Measurements from ENCODE around the gene HSPA12B.

HSPA12B gene, protein sequence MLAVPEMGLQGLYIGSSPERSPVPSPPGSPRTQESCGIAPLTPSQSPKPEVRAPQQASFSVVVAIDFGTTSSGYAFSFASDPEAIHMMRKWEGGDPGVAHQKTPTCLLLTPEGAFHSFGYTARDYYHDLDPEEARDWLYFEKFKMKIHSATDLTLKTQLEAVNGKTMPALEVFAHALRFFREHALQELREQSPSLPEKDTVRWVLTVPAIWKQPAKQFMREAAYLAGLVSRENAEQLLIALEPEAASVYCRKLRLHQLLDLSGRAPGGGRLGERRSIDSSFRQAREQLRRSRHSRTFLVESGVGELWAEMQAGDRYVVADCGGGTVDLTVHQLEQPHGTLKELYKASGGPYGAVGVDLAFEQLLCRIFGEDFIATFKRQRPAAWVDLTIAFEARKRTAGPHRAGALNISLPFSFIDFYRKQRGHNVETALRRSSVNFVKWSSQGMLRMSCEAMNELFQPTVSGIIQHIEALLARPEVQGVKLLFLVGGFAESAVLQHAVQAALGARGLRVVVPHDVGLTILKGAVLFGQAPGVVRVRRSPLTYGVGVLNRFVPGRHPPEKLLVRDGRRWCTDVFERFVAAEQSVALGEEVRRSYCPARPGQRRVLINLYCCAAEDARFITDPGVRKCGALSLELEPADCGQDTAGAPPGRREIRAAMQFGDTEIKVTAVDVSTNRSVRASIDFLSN

DNA sequence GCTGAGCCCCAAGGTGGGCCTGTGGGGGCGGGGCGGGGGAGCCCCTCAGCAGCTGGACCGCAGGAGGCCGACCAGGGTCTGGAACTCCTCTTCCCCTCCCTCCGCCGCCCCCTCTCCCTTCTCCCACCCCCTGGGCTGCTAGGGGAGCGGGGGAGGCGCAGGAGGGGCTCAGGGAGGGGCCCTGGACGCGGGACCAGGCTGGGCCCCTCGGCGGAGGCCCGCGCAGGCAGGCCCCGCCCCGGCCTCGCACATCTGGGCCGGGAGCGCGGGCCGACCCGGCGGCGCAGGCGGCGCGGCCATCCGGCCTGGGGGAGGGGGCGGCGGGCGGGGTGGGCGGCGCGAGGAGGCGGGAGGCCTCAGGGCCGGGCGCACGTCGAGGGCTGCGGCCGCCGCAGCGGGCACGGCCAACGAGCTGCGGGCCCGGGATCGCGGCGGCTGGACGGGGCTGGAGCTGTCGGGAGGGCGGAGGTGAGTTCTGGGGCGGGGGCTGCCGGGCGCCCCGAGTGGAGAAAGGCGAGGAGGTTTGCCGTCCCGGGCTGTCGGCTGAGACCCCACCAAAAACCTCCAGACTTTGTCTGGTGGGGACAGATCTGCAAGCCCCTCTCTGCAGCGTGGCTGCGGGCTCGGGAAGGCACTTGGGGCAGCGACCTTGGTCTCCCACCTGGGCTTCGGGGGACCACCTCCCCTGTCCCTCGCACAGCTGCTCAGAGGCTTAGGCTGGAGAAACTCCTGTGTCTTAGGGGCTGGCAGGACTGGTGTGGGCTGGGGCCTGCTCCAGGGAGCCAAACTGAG, at the start of gene HSPA12B:
Gene HSPA12B (plus strand): TSS at position 359 of the 792 bp plus-strand sequence. CDS start 5,990 bp downstream, outside the sequence.
- no peak for DNase-seq

DNA sequence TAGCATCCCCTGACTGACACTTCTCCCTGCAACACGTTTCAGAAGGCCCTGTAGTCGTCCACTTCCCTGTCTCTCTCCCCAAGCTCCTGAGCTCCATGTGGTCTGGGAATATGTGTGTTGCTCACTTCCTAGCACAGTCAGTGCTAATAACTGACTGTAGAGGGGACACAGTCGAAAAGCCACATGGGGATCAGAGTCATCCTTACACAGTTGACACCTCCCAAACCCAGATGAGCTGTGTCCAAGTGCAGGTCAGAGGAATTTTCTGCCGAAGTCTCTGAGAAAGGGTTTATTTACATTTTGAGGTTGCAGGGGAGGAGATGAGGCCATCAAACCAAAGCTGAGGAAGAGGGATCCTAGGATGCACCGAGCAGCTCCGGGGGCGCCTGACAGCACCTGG, 47.1 kb upstream of the HSPA12B start:
- no peak for DNase-seq

DNA sequence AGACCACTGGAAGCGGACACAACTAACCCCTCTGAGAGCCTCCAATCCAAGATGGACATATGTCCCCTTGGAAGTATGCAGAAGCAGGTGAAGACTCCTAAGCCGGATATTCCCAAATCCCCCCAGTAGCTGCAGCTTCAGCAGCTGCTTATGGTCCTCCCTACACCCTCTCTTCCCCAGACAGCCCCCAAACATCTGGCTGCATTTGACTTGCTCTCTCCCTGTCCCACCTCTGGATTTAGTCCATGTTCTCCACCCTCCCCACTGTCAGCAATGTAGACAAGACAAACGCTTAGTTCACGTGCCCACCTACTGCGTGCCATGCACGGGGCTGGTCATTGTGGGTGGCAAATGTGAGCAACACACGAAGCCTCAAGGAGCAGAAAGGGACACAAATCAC, 46.1 kb upstream of the HSPA12B start:
- no peak for DNase-seq

DNA sequence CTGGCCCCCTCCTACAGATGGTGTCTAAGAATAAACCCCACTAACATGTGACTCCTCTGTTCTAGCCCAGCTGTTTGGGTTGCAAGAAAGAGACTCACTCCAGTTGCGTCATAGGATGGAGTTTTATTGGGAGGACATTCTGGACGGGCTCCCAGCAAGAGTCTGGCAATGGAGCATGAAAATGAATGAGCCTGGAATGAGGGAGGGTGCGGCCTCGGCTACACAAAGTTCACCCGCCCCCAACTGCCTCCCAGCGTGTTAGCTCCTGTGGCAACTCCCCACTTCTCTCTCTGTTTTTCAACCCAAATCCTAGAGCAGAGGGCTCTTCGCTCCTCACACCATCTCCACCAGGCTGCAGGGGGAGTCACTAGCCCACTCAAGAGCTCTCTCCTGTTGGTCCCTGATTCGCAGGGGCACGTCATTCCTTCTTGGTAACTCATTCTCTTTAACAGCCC, 45.6 kb upstream of the HSPA12B start:
- DNase-seq: no peak

DNA sequence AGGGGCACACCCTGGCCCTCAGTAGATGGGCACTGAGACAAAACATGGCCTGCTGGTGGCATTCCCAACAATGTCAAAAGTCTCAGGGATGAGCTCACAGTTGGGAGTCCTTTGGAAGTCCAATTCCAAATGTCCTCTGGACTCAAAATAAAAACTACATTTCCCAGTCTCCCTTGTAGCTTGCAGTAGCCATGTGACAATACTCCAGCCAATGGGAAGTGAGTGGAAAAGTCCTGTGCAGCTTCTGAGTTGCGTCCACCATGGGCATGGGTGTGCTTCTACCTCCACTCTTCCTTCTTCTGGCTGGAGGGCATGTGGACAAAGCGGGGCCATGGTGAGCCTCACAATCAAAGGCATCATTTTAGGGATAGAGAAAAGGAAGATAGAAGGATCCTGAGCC, 44.8 kb upstream of the HSPA12B start:
- DNase-seq: no peak

DNA sequence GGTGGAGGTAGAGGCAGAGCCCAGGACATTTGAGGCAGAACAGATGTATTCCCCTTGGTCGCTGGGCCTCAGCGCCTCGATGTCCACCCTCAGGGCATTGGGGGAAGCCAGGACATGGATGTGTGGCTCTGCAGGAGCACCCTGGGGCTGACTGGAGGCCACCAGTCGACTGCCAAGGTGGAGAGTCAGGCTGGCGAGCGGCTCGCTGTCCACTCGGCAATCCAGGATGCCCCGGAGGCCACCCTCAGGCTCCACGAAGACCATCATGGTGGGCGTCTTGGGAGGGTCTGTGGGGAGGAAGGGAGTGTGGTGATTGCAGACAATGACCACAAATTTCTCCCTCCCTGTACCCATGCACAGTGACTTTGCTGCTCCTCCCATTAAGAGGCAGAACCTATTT, 42.5 kb upstream of the HSPA12B start:
- DNase-seq: no peak

DNA sequence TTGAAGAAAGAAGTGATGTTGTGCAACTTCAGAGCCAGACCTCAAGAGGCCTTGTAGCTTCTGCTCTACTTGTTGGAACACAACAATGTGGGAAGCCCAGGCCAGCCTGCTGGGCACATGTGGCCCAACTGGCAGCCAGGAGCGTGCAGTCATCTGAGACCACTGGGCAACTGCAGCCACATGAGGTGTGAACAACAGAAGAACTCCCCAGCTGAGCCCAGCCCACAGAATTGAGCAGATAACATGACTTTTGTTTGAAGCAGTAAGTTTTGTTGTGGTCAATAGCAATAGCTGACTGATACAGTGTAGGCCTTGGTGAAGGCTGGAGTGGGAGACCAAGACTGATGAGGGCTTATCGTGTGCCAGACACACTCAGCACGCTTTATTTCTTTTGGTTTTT, 42.1 kb upstream of the HSPA12B start:
- no peak for DNase-seq

DNA sequence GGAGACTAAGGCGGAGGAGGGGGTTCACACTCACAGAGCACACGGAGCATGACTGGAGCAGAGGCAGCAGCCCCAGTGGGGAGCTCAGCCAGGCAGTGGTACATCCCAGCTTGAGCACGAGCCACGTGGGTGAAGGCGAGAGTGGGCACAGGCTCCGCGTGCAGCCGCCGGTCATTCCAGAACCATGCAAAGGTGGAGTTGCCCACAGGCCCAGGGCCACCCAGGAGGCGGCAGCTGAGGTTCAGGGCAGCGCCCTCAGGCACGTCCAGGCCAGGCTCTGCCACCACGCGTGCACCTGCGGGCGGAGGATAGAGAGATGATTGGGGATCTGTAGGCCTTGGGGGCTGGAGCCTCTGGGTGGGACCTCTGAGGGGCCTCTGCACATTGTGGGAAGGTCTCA, 41.2 kb upstream of the HSPA12B start:
- no peak for DNase-seq

DNA sequence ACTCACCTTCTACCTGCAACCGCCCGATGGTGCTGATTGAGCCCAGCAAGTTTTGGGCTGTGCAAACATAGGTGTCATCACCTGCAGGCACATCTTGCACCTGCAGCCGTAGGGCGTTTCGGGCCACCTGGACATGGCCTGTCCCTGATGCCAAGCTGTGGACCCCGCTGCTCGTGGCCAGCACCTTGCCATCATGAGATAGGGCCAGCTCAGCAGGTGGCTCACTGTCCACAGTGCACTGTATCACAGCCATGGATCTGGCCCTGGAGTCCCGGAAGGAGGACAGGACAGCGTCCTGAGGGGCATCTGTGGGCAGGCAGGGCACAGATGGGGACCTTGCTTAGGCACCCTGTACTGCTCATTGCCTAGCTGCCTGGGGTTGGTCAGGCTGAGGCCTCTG, 40.6 kb upstream of the HSPA12B start:
- DNase-seq: no peak

DNA sequence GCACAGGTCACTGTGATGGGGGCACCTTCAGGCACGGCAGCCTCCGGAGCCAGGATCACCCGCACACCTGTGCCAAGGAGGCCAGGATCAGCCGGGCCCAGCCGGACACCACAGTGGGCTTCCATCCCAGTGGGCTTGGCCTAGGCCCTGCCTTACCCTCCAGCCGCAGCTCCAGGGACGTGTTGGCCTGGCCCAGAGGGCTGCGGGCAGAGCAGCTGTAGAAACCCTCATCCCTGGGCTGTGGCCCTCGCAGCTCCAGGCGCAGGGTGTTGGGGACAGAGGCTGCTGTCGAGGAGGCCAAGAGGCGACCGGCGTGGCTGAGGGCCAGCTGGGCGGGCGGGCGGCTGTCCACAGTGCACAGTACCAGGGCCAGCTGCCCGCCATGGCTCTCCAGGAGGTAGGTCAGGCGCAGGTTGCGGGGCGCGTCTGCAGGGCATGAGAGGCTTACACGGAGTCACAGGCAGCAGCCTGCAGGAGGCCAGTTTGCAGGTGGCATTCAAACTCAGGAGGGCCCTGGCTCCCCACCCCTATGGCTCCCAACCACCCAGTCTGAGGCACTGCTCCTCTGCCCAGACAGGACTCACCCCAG, 39.7 kb upstream of the HSPA12B start:
- no peak for DNase-seq

DNA sequence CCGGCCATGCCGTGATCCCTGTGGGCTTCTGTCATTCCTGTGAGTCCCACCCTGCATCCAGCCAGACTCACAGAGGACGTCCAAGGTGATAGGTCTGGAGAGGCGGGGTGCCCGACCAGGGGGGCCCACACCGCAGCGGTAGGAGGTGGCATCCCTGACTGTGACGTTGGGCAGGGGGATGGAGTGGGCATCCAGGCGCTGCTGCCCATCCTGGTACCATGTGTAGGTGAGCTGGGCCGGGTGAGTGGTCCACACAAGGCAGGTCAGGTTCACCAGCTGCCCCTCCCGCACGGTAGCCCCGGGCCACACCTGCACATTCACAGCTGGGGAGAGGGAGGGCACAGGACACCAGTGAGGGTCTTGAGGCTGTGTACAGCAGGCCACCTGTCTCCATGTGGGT, 39.1 kb upstream of the HSPA12B start:
- DNase-seq: no peak

DNA sequence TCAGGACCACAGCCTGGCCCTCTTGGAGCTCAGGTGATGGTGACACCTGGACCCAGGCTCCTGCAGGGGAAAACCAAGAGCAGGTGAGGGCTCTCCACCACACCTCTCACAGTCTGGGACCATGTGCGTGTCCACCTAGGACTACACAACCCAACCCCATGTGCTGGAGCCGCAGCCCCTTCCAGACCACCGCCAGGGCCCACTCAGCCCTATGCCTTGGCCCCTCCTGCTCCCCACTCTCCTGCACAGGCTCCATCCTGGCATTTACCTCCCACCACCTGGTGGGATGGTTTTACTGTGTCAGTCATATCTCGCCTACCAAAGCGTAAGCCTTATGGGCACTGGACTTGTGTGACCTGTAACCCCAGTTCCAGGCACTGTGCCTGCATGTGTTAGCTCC, 37.6 kb upstream of the HSPA12B start:
- DNase-seq: no peak

DNA sequence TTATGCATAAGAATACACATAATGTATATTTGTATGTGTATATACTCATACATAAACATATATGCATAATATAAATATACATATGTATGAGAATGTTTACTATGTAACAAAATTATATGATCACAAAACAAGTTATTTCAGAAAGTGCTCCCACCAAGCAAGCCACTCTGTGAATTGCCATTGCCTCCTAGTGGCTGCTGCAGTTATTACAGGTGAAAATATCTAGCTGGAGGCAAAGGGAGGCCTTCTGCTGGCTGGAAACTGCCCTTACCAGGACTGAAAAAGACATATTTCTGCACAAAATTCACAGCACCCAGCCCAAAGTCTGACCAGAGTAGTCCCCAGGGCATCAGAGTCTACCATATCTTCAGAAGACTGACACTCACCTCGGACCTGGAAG, 36.3 kb upstream of the HSPA12B start:
- DNase-seq: no peak

DNA sequence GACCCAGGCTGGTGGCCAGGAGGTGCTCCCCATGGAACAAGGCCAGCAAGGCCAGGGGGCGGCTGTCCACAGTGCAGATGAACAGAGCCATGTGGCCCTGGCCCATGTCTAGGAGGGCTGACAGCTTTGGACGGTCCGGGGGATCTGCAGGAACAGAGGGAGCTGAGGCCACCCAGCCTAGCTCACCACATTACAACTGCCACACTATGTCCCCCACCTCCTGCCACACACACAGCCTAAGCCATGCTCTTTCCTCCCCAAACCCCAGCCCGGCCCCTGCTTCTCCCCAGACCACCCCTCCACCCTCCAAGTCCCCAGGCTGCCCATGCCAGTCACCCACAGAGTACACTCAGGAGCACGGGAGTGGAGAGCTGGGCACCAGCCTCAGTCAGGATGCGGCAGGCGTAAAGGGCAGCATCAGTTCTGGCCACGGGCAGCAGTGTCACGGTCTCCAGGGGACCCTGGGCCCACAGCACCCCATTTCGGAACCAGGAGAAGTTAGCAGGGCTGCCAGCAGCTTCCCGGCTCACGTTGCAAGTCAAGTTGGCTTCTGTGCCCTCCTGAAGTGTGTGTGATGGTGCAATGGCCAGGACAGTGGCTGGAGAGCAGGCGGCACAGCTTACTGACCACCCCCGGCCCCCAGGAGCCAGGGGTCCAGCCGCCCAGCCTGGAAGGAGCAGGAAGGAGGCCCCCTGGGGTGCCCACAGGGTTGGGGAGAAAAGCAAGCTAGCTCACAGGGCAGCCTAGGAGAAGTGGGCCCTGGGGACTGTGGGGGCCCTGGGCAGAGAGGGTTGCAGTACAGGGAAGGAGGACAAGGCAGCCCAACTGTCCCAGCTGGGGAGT, 35.5 kb upstream of the HSPA12B start:
- DNase-seq: no peak

DNA sequence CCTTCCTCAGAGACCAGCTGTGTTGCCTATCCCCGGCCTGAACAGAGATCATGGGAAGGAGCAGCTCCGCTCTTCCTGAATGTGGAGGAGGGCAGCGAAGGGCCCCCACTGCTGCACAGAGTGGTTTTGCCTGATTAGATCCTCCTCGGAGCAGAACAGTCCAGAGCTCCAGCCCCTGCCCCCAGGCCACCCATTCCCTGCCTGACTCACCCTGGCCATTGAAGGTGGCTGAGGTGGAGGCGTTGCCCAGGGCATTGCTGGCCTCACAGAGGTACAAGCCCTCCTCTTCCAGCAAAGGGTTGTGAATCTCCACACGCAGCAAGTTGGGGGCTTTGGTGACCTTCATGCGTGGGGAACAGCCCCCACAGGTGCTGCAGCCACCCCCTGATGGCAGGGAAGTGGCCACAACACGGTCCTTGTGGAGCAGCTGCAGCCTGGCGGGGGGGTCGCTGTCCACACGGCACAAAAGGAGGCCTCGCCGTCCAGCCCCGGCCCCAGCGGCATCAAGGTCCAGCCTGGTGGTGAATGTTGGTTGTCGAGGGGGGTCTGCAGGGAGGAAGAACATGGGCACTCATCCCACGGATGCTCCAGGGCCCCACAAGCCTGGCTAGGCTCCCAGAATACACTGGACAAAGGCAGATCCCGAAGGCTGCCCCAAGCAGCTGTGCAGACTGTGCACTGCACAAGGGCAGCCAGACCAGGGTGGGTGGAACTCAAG, 34.7 kb upstream of the HSPA12B start:
- DNase-seq: no peak

DNA sequence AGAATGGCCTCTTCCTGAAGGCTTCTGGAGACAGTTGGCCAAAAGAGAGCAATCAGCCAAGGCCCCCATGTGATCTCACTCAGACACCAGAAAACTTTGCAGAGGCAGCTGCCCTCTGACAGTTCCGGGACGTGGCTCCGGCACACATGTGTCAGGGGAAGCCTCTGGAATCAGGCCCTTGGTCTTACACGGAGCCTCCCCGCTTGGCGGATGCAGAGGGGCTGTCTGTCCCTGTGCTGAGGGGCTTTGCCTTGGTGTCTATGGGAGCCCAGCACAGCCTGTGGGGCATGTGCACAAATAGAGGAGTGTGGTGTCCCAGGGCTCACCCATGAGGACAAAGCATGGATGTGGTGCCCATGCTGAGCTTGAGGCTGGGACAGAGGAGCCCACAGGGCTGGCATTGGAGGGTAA, 33.9 kb upstream of the HSPA12B start:
- DNase-seq: no peak

DNA sequence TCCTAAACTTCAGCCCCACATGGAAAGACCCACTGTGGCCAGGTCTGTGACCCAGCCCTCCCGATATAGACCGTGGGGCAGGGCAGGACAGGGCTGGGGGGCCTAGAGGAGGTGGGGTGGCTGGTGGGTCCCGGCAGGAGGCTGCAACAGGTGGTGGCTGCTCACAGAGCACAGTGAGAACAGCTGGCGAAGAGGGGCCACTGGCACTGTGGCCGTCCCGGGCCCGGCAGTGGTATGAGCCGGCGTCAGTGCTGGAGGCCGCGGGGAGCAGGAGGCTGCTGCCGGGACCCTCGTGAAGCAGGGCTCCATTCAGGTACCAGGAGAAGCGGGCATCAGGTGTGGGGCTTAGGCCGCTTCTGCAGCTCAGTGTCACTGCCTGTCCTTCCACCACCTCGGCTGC, 33.4 kb upstream of the HSPA12B start:
- DNase-seq: no peak

DNA sequence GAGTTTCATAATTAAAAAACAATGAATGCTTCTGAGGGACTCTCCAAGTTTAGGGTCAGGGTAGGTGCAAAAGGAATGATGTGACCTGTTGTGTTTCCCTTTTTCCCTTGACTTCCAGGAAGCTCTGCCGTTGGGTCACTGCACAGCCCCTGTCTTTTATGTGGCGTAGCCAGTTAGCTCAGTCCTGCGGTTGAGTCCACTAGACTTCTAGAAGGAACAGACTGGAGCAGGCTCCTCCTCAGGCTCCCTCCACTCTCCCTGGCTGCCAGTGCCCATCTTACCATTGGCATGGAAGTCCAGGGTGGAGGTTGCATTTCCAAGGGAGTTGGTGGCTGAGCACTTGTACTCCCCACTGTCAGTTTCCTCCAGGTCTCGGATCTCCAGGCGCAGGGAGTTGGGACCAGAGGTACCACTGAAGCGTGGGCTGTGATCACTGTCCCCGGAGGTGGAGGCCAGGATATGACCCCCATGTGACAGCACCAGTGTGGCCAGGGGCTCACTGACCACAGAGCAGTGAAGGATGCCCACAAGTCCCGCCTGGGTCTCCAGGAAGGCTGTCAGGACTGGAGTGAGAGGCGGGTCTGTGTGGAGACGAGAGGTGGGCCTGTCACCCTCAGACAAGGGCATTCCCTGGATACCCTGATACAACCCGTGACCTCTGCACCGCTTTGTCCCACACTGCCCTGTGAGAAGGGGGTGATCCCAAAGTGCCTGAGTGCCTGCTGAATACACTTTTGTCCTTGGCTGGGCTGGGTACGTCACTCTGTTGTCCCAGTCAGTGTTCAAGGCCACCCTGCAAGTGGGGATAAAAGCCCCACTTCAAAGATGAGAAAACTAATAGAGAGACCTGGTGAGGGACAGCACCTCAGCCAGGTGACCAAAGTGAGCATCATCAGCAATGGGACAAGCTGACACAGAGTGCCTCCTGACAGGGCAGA, 31.2 kb upstream of the HSPA12B start:
- DNase-seq: no peak

DNA sequence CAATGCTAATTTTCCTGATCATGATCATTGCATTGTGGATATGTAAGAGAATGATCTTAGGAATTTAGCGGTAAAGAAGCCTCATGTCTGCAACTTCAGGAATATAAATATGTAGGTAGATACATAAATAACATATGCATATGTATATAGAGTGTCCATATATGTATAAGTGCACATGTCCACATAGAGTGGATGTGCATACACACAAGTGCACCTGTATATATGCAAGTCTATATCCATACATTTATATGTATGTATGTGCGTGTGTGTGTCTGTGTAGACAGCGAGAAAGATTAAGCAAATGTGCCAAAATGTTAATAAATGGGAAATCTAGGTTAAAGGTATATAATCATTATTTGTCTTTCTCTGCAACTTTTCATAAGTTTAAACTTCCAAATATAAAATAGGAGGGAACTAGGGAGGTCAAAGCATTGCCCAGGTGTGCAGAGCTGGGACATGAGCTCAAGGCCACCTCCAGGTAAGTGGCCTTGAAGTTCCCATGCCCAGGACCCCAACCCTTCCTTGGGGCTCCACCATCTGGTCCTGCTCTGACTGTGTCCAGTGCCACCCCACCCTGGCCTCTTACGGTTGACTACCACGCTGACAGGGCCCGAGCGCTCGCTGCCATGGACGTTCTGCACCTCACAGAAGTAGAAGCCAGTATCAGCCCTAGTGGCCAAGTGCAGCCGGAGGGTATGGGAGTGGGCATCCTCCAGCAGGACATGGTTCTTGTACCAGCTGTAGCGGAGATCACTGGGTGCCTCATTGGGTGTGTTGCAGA, 29.7 kb upstream of the HSPA12B start:
- no peak for DNase-seq

DNA sequence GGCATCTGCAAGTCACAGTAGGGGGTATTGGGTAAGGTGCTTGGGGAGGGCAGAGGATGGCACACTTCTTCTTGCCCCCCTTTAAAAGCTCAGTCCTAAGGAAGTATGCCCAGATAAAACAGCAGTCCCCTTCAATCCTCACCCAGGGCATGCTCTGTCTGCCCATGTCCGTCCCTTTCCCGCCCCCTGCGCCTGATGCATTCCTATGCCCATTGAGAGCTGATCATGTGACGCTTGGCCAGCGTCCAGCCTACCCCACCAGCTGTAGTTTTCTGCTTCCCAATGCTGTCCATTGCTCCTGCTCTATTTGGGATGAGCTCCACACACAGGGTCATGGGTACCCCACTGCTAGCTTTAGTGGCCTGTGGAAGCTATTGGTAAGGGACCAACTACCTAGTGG, 28.4 kb upstream of the HSPA12B start:
- no peak for DNase-seq
